ENCODE results near the gene ADAM17.
"Not testable (repeated sequence)": the region's sequence is repeated elsewhere in the genome, so short reads cannot be mapped to it uniquely, and the experiment has no call there.

The ADAM17 gene

DNA sequence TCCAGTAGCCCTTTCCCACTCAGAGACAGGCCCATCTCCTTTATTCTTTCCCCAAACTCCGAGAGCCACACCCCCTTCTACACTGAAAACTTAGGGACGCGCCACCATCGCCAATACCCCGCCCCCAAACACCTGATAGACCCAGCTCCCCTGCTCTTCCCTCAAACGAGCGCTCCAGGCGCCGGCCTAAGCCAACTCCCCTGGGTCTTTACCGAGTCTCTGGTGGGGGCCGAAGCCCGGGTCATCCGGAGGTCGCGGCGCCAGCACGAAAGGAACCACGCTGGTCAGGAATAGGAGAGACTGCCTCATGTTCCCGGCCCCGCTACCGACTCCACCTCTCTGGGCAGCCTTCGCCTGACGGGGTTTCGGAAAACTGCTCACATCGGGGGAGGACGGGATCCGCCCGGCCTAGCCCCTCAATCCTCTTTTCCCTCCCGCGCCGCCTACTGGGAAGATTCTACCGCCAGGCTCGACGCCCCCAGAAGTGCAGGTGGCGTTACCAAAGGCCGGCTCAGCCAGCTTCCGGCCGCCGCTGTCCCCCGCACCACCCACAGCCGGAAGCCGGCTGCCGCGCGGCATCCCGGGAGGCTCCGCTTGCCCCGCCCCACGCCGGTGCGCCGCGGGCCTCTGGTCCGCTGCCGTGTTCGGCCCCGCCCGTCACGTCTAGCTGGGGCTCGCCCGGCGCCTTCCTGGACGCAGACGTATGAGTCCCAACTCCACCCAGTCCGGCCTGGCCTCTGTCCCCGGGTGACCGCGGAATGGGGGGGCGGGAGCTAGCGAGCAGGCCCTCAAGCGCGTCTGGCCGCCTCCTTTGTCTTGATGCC lies at the start of gene ADAM17:
TSS of gene ADAM17 (minus strand) at position 534 of the 824 bp plus-strand sequence. CDS start at position 309, 225 bp downstream.
- DNase-seq: peak; percentile 98

DNA sequence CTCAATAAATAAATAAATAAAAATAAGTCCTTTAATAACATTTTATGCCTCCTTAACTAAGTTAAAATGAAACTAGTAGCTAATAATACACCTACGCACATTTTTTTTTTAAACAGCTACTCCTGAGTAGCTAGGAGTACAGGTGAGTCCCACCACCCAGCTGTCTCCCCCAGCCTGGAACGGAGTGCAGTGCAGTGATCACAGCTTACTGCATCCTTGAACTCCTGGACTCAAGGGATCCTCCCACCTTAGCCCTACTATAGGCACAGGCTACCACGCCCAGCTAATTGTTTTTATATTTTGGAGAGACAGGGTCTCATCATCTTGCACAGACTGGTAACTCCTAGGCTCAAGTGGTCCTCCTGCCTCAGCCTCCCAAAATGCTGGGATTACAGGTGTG lies 46.8 kb upstream of the ADAM17 start:
- DNase-seq: no peak

DNA sequence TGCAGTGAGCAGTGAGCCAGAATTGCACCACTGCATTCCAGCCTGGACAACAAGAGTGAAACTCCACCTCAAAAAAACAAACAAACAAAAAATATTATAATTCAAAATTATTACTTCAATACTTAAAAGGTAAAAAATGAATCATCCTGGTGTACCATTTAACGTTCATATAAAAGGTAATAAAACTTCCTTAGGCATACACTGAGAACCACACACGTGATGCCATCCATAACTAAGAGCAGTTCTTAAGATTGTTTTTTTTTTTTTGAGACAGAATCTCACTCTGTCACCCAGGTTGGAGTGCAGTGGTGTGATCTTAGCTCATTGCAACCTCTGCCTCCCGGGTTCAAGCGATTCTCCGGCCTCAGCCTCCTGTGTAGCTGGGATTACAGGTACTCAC lies 45.8 kb upstream of the ADAM17 start:
- DNase-seq: no peak

DNA sequence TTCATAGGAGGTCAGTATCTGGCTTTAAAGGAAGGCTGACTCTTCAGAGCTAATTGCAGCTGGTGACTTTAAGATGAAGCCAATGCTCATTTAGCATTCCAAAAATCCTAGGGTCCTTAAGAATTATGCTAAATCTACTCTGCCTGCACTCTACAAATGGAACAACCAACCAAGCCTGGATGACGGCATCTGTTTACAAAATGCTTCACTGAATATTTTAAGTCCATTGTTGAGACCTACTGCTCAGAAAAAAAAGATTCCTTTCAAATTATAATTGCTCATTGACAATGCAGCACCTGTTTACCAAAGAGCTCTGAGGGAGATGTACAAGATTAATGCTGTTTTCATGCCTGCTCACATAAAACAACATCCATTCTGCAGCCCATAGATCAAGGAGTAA lies 43.8 kb upstream of the ADAM17 start:
- no peak for DNase-seq

DNA sequence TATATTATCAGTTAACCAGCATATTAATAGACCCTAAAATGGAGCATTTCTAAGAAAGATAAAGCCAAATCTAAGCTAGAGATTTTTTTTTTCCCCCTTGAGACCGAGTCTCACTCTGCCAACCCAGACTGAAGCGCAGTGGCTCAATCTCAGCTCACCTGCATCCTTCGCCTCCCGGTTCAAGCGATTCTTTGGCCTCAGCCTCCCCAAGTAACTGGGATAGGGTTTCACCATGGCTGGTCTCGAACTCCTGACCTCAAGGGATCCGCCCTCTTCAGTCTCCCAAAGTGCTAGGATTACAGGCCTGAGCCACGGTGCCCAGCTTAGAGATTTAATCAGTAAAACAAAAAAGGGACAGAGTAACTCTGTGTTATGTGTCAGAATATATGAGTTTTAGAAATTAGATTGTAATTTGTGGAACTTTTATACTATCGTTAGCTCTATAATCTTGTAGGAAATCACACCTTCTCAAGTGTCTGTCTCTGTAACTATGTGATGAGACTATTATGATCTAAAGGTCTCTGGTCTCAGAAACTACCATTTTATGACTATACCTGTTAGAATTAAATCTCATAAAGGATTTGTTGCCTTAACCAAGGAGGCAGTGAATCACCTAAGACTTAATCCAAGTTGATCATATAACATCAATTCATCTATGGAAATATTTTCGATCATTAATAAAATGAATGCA lies 41.1 kb upstream of the ADAM17 start:
- DNase-seq: no peak

DNA sequence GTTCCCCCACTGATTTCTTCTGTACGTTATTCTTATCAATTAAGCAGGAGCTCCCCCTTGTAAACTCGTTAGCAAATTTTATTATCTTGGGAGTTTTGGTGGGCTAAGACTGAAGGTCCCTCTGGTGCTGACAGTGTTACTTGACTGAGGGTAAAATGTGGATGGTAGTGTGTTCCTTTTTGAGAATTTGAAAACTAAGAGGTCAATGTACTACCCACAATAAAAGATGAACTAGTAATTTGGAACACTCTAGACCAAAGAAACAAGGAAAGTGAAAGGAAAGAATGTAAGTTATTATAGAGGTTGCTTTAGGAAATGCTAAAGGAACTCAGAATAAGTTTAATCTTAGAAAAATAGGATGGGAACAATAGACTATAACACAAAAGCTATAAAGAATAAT lies 40.1 kb upstream of the ADAM17 start:
- no peak for DNase-seq

DNA sequence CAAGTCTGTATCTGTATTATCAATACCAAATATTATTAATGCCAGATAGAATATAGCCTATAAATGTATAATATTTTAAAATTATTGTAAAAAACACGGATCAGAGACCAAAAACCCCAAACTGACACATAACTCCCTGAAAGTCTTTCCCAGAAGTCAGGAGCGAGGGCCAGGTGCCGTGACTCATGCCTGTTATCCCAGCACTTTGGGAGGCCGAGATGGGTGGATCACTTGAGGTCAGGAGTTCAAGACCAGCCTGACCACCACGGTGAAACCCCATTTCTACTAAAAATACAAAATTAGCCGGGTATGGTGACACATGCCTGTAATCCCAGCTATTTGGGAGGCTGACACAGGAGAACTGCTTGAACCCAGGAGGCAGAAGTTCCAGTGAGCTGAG lies 39.6 kb upstream of the ADAM17 start:
- DNase-seq: not testable (repeated sequence)

DNA sequence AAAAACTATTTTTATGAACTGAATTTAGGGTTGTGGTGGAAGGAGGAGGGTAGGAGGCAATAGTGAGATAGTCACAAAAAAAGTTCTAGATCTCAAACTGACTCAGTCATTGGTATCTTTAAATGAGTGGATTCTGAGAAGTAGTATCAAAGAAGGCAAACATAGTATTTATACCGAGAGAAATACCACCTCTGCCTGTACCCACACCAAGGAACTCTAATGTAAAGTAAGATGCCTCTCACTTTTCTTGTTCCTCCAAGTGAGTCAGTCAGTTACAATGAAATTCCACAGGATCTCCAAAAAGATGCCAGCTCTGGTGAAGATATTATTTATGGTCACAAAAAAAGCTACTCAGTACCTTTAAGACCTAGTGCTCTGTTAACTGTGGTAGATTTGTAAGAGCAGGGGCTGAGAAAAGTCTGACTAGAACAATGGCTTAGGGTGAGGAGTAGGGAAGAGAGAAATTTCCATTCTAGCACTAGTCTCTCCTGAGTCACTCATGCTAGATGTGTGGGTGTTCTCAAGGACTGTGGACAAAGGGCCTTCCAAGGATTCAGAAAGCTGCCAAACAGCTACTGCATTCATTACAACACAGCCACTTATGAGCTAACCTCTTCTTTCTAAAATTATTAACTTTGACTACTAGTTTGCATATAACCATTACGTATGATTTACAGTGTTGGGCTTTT lies 38.9 kb upstream of the ADAM17 start:
- DNase-seq: no peak

DNA sequence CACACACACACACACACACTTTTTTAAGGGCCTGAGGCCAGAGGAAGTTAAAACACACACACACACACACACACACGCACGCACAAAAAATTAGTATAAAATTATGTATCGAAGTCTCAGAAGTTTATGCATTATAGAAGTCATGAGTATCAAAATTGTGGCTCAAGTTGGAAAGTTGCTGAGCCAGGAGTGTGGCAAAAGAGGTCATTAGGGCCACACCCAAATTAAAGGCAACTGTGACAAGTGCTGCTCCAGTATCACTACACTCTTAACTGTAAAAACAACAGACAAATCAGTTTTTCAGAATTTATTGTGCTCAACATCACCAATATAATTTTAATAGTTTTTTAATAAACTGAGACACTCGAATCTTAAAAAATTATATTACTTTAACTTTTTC lies 38.3 kb upstream of the ADAM17 start:
- no peak for DNase-seq

DNA sequence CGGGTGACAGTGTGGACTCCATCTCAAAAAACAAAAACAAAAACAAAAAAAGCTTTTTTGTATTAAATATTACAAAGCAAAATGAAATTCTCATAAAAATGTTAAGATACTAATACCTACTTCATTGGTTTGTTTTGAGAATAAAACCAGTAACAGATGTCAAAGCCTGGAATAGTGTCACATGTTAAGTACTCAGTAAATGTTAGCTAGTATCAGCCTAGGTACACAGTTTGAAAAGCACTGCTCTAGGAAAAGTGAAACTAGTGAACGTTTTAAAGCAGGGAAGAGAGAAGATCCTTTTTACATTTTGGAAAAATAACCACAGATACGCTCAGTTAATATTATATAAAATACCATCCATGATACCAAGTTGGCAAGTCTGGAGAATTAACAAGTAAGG lies 37.1 kb upstream of the ADAM17 start:
- DNase-seq: no peak

DNA sequence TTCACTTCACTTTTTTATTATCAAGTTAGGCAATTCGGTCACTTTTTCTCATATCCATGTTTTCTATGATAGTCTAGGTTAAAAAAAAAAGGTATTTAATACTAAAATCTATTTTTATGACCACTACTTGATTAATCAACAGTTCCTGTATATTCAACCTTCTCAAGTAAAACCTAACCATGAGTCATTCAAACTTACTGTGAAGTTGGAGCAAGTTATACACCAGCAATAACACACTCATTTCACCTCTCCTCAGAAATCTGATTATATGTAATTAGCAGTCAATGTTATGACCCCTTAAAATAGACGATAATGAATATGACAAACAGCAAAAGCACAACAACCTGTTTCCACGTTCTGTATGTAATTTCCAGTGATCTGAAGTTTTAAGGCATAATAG lies 35.0 kb upstream of the ADAM17 start:
- no peak for DNase-seq

DNA sequence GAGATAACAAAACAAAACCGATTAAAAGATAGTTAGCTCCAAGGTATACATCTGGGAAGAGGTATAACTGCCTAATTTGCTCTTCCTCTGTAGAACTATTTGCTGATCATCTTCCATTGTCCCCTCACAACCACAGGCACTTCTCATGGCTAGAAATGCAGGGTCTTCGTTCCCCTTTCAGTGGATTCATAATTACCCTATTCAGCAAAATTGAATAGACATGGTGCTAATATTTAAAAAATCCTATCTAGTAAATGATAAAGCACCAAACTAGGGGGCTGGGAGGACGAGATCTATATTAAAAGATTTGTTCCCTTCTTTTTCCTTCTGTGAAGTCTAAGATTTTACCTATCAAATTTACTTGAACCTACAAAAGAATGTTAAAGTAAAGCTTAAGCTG lies 30.8 kb upstream of the ADAM17 start:
- no peak for DNase-seq

DNA sequence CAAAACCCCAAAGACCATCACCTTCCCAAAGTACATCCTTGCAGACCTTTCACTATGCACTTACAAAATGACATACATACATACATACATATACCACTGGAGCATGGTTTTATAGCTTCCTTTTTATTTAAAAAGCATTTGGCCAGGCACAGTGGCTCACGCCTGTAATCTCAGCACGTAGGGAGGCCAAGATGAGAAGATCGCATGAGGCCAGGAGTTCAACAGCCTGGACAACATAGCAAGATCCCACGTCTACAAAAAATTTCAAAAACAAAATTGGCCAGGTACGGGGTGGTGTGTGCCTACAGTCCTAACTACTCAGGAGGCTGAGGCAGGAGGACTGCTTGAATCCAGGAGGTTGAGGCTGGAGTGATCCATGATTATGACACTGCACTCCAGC lies 29.9 kb upstream of the ADAM17 start:
- DNase-seq: no peak

DNA sequence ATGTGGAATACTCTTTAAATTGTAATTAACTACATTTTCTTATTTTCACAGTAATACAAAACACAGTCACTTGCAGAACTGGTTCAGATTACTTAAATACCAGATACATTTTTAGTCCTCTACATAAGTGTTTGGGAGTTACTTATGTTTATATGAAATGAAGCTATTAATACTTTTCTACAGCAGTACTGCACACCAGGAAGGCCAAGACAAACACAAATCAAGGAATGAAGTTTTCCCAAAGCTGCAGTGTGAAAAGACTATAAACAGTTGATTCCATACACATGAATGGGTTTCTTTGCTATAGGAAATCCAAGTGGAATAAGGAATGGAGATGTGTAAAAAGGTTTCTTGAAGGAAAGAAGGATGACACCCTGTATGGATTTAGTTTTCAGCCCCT lies 29.3 kb upstream of the ADAM17 start:
- not testable (repeated sequence) for DNase-seq

DNA sequence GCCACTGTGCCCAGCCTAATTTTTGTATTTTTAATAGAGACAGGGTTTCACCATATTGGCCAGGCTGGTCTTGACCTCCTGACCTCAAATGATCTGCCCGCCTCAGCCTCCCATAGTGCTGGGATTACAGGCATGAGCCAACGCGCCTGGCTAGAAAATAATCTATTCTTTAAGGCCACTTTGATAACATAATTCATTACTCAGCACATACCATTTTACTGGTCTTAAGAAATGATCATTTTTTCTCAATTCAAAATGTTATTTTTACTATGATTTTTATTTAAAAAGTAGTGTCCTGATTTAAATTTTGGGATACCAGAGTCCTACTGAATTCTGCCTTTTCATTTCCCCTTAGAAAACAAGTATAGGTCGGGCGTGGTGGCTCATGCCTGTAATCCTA lies 27.0 kb upstream of the ADAM17 start:
- DNase-seq: no peak

DNA sequence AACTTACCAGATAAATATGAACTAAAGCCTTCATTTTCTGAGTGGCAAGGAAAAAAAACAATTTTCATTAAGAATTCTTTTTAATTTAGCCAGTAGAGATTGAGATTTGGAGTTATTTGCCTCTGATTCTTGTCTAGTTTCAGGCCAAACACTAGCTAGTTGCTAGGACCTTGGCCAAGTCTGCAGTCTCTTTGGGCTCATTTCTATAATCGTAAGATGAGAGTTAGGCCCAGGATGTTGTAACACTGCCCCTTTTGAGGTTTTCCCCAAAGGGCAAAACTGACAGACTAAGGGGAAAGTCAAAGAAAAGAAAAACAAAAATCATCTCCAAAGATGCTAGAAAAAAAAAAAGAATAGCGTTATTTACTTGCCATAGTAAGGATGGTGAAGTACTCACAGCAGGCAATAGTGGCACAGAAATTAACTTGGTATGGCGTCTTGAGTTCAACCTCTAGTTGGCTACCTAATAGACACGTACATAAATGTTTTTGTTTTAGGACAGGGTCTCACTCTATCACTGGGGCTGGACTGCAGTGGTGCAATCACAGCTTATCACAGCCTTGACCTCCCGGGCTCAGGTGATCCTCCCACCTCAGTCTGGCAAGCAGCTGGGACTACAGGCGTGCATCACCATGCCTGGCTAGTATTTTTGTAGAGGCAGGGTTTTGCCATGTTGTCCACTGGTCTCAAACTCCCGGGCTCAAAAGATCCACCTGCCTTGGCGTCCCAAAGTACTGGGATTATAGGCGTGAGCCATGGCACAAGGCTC lies 23.0 kb upstream of the ADAM17 start:
- DNase-seq: no peak

DNA sequence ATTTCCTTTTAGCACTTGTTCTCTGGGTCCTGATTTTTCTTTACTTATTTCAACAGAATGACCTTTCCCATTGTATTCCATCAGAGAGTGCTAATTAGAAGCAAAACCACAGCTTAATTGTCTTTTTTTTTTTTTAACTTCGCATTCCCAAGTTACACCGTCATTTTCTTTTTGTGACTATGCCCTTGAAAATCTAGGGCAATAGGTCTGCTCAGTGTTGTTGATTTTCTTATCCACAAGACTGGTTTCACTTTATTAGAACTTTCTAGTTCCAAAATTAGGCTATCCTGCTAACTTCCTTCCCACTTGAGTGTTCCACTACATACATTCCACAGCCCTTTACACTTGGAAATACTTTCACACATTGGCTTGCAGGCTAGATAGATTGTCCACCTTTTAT lies 18.7 kb upstream of the ADAM17 start:
- DNase-seq: no peak

DNA sequence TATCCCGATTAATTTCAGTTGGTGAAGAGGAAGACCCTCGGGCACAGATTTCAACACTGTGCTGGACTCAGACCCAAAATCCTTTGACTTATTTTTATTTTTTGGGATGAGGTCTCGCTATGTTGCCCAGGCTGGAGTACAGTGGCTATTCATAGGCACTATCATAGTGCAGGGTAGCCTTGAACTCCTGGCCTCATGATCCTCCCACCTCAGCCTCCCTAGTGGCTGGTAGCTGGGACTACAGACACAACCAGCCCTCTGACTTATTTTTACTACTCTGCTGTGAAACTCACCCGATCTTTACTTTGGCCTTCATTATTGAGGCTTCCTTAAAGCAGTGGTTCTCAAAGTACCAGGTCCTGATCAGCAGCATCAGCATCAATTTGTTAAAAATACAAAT lies 18.2 kb upstream of the ADAM17 start:
- no peak for DNase-seq

DNA sequence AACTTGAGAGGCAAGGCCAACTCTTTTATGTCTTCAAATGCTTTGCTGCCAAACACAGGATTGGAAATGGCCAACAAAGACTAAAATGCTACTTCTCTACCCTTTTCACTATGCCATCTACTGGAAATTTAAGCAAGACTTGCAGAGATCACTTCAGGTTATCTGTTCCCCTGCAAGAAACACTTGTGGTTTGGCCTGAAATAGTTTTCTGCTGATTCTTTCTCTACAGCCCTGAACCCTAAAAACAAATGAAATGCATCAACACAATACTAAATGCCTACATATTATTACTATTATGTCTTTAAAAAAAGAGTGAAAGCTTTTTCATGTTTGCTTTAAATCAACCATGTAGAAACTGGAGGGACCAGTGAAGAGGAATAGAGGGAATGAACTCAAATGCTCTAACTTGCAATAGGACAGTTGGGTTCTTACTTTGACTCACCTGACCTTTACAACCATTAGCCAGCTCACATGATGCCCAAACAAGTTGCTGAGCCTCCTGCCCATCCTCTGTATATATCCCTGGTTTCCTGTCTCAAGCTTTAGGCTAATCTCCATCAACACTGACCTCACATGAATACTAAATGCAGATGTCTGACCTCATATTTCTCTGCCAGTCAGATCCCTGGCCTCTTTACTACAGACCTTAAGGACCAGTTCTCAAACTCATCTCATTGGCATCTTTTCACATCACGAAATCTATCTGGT lies 17.5 kb upstream of the ADAM17 start:
- no peak for DNase-seq

DNA sequence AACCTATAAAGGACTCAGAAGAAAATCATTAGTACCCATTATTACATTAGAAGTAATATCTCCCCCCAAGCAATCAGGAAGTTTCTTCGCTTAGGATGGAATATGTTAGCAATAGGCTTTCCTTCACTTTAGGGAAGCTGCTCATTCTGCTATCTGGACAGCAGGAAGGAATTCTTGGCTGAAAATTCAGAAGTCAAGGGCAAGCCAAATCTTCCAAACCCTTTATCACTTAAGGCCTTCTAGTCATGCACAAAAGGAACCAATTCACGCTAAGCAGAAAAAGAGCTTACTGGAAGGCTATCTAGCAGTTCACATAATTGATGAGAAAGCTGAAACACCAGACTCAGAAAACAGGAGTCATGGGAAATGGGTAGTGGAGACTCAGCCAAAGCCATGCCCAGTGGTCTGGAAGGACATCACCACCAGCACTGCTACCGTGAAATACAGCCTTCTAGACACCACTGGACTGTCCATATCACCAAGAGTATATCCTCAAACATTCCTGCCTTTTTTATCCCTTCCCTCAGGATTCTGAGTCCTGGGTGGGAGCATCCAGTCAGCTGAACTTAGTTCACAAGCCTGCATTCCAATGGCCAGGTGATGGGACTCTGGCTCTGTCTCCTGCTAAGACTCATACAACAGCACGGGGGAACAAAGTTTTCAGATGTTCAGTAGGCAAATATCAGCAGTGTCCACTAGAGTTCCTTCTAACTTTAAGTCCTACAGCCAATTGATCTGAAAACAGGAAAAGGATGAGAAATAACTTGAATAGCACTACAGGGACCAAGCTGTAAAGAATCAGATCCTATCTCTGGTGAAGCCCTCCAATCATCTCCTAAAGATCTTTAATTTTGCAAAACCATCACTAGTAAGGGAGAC lies 14.8 kb upstream of the ADAM17 start:
- no peak for DNase-seq

DNA sequence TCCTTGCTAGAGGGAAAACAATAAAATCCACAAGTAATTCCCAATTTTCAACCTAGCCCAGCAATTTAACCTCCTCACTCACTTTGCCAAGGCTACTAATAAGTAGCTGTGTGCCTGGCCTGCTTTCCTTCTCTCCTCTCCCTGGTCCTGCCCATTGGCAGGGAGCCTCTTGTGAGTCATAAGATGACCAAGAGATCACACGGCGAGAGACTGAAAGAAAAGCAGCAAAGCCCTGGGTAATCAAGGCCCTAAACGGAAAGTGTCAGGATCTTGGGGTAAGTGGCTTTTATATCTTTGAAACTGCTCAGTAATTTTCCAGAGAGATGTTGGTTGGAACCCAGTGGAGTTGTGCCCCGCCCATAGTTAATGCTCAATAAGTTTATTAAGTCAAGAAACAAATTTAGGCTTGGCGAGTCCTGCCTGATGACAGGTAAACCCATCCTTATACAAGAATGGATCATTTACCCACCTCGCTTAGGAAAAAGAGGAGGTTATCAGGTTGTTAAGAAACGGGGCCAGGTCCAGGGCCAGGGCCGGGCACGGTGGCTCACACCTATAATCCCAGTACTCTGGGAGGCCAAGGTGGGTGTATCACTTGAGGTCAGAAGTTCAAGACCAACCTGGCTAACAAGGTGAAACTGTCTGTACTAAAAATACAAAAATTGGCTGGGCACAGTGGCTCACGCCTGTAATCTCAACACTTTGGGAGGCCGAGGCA lies 10.0 kb upstream of the ADAM17 start:
- DNase-seq: no peak

Data from NCI-H2171 (cell line).